SK-N-SH (cell line): ENCODE results near the gene SLCO3A1. TPM values are rescaled to one million over a fixed set of nuclear protein-coding genes. Genes with fewer than 3 reads are reported as not detected.

Experiments
- CTCF ChIA-PET: fragments of 300-600, 350-600 bp; formaldehyde crosslinking; extraction: SDS; loops from one replicate; lab custom pipeline; 2021; lab: Yijun Ruan, JAX
- POLR2A ChIA-PET: fragments of 350-600 bp; sonication (Branson Sonifier 250); formaldehyde crosslinking; extraction: SDS; loops from one replicate; lab custom pipeline; 2020; ENCODE audit warnings: antibody characterized with exemption, inconsistent platforms; lab: Yijun Ruan, JAX
- DNase-seq: peaks from one replicate; pipeline ENCODE4 v3.0.0; 2012
- H2AFZ ChIP-seq: fragments of 200-600 bp; sonication (generic); 2 replicates; pipeline ENCODE4 v1.8.1; 2016; ENCODE audit warnings: antibody characterized with exemption, mild to moderate bottlenecking, low read depth
- H3F3A ChIP-seq: fragments of 200-600 bp; sonication (generic); replicated peaks from 2 replicates; pipeline ENCODE3; 2016; ENCODE audit warnings: antibody characterized with exemption, mild to moderate bottlenecking; ENCODE audit not compliant: insufficient read depth
- H3K27ac ChIP-seq, 2 experiments: fragments of 200-500 bp in 1 of 2; fragments of 200-600 bp in 1 of 2; sonication (Bioruptor generic) in 1 of 2; sonication (generic), shearing (Covaris generic) in 1 of 2; 2 replicates each; pipeline versions ENCODE4 v1.5.1 to v1.6.1; 2014 to 2016; ENCODE audit warnings: low read depth in 2 of 2, inconsistent platforms in 1 of 2, low read length in 1 of 2, mild to moderate bottlenecking in 1 of 2, mixed read lengths in 1 of 2
- H3K27me3 ChIP-seq: fragments of 200-600 bp; sonication (generic), shearing (Covaris generic); 2 replicates; pipeline ENCODE4 v1.6.1; 2016; ENCODE audit warnings: mixed run types; ENCODE audit not compliant: insufficient read depth
- H3K36me3 ChIP-seq, 2 experiments: fragments of 200-500 bp in 1 of 2; fragments of 200-600 bp in 1 of 2; sonication (Bioruptor generic) in 1 of 2; sonication (generic) in 1 of 2; replicated peaks in 1 of 2; 2 replicates each; pipeline versions ENCODE3 to v1.5.1; 2014 to 2016; ENCODE audit warnings: low read length in 1 of 2, mild to moderate bottlenecking in 1 of 2; ENCODE audit not compliant: insufficient read depth in 2 of 2, control insufficient read depth in 1 of 2
- H3K4me1 ChIP-seq, 2 experiments: fragments of 200-500 bp in 1 of 2; fragments of 200-600 bp in 1 of 2; sonication (Bioruptor generic) in 1 of 2; sonication (generic), shearing (Covaris generic) in 1 of 2; 2 replicates each; pipeline versions ENCODE4 v1.5.1 to v1.6.1; 2014 to 2016; ENCODE audit warnings: low read depth in 1 of 2, low read length in 1 of 2, mixed run types in 1 of 2; ENCODE audit not compliant: insufficient read depth in 2 of 2, control insufficient read depth in 1 of 2
- H3K4me2 ChIP-seq: fragments of 200-600 bp; sonication (generic), shearing (Covaris generic); 2 replicates; pipeline ENCODE4 v1.6.1; 2017; ENCODE audit warnings: mixed run types
- H3K4me3 ChIP-seq, 2 experiments: fragments of 200-500 bp in 1 of 2; fragments of 200-600 bp in 1 of 2; sonication (Bioruptor generic) in 1 of 2; sonication (generic), shearing (Covaris generic) in 1 of 2; 2 replicates each; pipeline versions ENCODE4 v1.5.1 to v1.8.1; 2014 to 2016; ENCODE audit warnings: low read depth in 2 of 2, inconsistent platforms in 1 of 2, low read length in 1 of 2, mild to moderate bottlenecking in 1 of 2, mixed read lengths in 1 of 2, moderate library complexity in 1 of 2
- H3K79me2 ChIP-seq: fragments of 200-600 bp; sonication (generic); 2 replicates; pipeline ENCODE4 v1.8.1; 2017; ENCODE audit warnings: mild to moderate bottlenecking; ENCODE audit not compliant: insufficient read depth
- H3K9ac ChIP-seq: fragments of 200-600 bp; sonication (generic); 2 replicates; pipeline ENCODE4 v1.6.1; 2017; ENCODE audit warnings: mixed run types
- H3K9me2 ChIP-seq: fragments of 200-600 bp; sonication (generic); 2 replicates; pipeline ENCODE4 v1.6.1; 2017; ENCODE audit warnings: mixed run types
- H3K9me3 ChIP-seq: fragments of 200-600 bp; sonication (generic); 2 replicates; pipeline ENCODE4 v1.6.1; 2017; ENCODE audit warnings: mixed run types, mild to moderate bottlenecking, moderate library complexity
- H4K20me1 ChIP-seq: fragments of 200-600 bp; sonication (generic); 2 replicates; pipeline ENCODE4 v1.6.1; 2017; ENCODE audit warnings: mild to moderate bottlenecking, mixed run types; ENCODE audit not compliant: insufficient read depth
- ELF1 ChIP-seq: IDR thresholded peaks from 2 replicates; pipeline ENCODE4 v1.4.0; 2012
- EP300 ChIP-seq, 2 experiments: IDR thresholded peaks; 2 replicates each; pipeline versions ENCODE4 v1.4.0 to v1.6.1; 2012; ENCODE audit warnings: borderline replicate concordance in 1 of 2, low read depth in 1 of 2, low read length in 1 of 2
- FOSL2 ChIP-seq: IDR thresholded peaks from 2 replicates; pipeline ENCODE4 v1.4.0; 2012; ENCODE audit warnings: low read depth, mild to moderate bottlenecking, moderate library complexity, borderline replicate concordance
- FOXJ3 ChIP-seq: sonication (generic); formaldehyde crosslinking; IDR thresholded peaks from 2 replicates; pipeline ENCODE4 v1.5.1; 2020; ENCODE audit warnings: mild to moderate bottlenecking, missing genetic modification reagents
- GATA2 ChIP-seq: sonication (generic); formaldehyde crosslinking; IDR thresholded peaks from 2 replicates; pipeline ENCODE4 v1.5.0; 2020; ENCODE audit warnings: mild to moderate bottlenecking, missing genetic modification reagents
- IRF3 ChIP-seq: fragments of 150-350 bp; IDR thresholded peaks from 2 replicates; pipeline ENCODE4 v1.6.1; 2016; ENCODE audit warnings: mild to moderate bottlenecking, low read depth, low read length
- JUND ChIP-seq: IDR thresholded peaks from 2 replicates; pipeline ENCODE4 v1.4.0; 2012
- MAX ChIP-seq: IDR thresholded peaks from 2 replicates; pipeline ENCODE4 v1.4.0; 2012; ENCODE audit warnings: low read depth
- MEF2A ChIP-seq: IDR thresholded peaks from 2 replicates; pipeline ENCODE4 v1.4.0; 2012; ENCODE audit warnings: low read depth, borderline replicate concordance
- MXI1 ChIP-seq: IDR thresholded peaks from 2 replicates; pipeline ENCODE4 v1.6.1; 2012; ENCODE audit warnings: mild to moderate bottlenecking, low read depth, low read length, improper control_type of control experiment
- NRF1 ChIP-seq: IDR thresholded peaks from 2 replicates; pipeline ENCODE4 v1.6.1; 2012; ENCODE audit warnings: low read depth, mild to moderate bottlenecking, low read length
- POLR2AphosphoS5 ChIP-seq: IDR thresholded peaks from 2 replicates; pipeline ENCODE4 v1.6.1; 2012; ENCODE audit warnings: low read depth, low read length
- RAD21 ChIP-seq: IDR thresholded peaks from 2 replicates; pipeline ENCODE4 v1.6.1; 2012; ENCODE audit warnings: mild to moderate bottlenecking, low read length
- RXRA ChIP-seq: IDR thresholded peaks from 2 replicates; pipeline ENCODE4 v1.4.0; 2012; ENCODE audit warnings: low read depth, mild to moderate bottlenecking, borderline replicate concordance
- TCF12 ChIP-seq: IDR thresholded peaks from 2 replicates; pipeline ENCODE4 v1.4.0; 2012
- USF1 ChIP-seq: IDR thresholded peaks from 2 replicates; pipeline ENCODE4 v1.4.0; 2012; ENCODE audit warnings: low read depth, borderline replicate concordance
- USF2 ChIP-seq: fragments of 150-350 bp; IDR thresholded peaks from 2 replicates; pipeline ENCODE4 v1.6.1; 2017; ENCODE audit warnings: antibody characterized with exemption, low read length, low read depth, borderline replicate concordance
- YY1 ChIP-seq: IDR thresholded peaks from 2 replicates; pipeline ENCODE4 v1.4.0; 2012; ENCODE audit warnings: low read depth, mild to moderate bottlenecking
- WGBS: methylation state at CpG from one replicate; pipeline ENCODE4 v1.1.6; 2017; ENCODE audit warnings: low lambda C conversion rate; 5-methylcytosine and 5-hydroxymethylcytosine counted together
- polyA plus RNA-seq, 3 experiments: library from polyadenylated mRNA; depleted of rRNA; stranded (reverse); fragments of >200 nt; gene quantifications; 2 replicates each; pipeline ENCODE4 v1.2.3, GENCODE V29; 2012

SLCO3A1 gene
- polyA plus RNA-seq, 1 of the 3 experiments (the other 2 are of a cell fraction): 19.7 TPM

GRCh38 chr15:91870876-91871537 is 17.5 kb downstream of the SLCO3A1 start:
- TF ChIP-seq USF2 (no peak), EP300 (IDR thresholded peaks at IDR 0.05; ENCODE audit: borderline replicate concordance in 1 of 2, low read depth in 1 of 2, low read length in 1 of 2) (no peak), USF1 (no peak), RXRA (no peak), IRF3 (no peak), YY1 (no peak), FOXJ3 (no peak), NRF1 (no peak), RAD21 (no peak), POLR2AphosphoS5 (no peak), MEF2A (no peak), FOSL2 (no peak)
- peaks cover 30% of the 10 kb centered on the region; the same call in 1 of the 2 replicates for H3K79me2 ChIP-seq
- peaks cover 15 to 16% of the 10 kb centered on the region in 2 experiments; a peak in 3 of 4 replicates for H3K4me1 ChIP-seq
- no peak overlapping the region for H3K4me3 ChIP-seq
- no peaks in the 10 kb centered on the region for H3K27me3 ChIP-seq
- H4K20me1 ChIP-seq: no peaks in the 10 kb centered on the region
- no peak overlapping the region for H3K27ac ChIP-seq
- DNase-seq: no peak
- no peak overlapping the region for H2AFZ ChIP-seq
- ChIA-PET CTCF (no interaction called here), POLR2A (no interaction called here)
- H3K9me3 ChIP-seq: no peaks in the 10 kb centered on the region
- no peak overlapping the region for H3K4me2 ChIP-seq
- H3K9me2 ChIP-seq: no peaks in the 10 kb centered on the region
- H3K9ac ChIP-seq: no peak overlapping the region
- 89% methylated on average over 6 of the region's 6 CpGs for WGBS
- H3K36me3 ChIP-seq: no peaks in the 10 kb centered on the region
- H3F3A ChIP-seq: peaks cover 24% of the 10 kb centered on the region

- H3K4me2 ChIP-seq: no peak overlapping the region
- WGBS: 96% methylated on average over 5 of the region's 5 CpGs
- CTCF ChIA-PET: no interaction called here
- no peaks in the 10 kb centered on the region for H3K36me3 ChIP-seq
- POLR2A ChIA-PET: no interaction called here
- no peaks in the 10 kb centered on the region for H4K20me1 ChIP-seq
- H3F3A ChIP-seq: peaks cover 19% of the 10 kb centered on the region
- TF ChIP-seq TCF12 (no peak), MXI1 (no peak), EP300 (IDR thresholded peaks at IDR 0.05; ENCODE audit: borderline replicate concordance in 1 of 2, low read depth in 1 of 2, low read length in 1 of 2) (no peak), GATA2 (no peak), MAX (no peak), USF2 (no peak), ELF1 (no peak), JUND (no peak)
- no peaks in the 10 kb centered on the region for H3K9me3 ChIP-seq
- no peak for DNase-seq
- peaks cover 34% of the 10 kb centered on the region; the same call in 1 of the 2 replicates for H3K79me2 ChIP-seq
- no peak overlapping the region for H3K27ac ChIP-seq
- H3K4me1 ChIP-seq: peaks cover 7 to 8% of the 10 kb centered on the region in 2 experiments; a peak in 3 of 4 replicates
- H3K9me2 ChIP-seq: no peaks in the 10 kb centered on the region
- no peak overlapping the region for H3K4me3 ChIP-seq
- no peaks in the 10 kb centered on the region for H3K27me3 ChIP-seq
- H2AFZ ChIP-seq: no peak overlapping the region
- H3K9ac ChIP-seq: no peak overlapping the region
Observed at GRCh38 chr15:91871837-91872236, 18.3 kb downstream of the SLCO3A1 start.
